Neural progenitor cell (in vitro differentiated cells): ENCODE results near the gene RGS8. TPM values are rescaled to one million over a fixed set of nuclear protein-coding genes. Genes with fewer than 3 reads are reported as not detected.

Experiments
- DNase-seq: peaks from one replicate; pipeline ENCODE4 v3.0.0-alpha.2; 2016; ENCODE audit warnings: low spot score
- H2AFZ ChIP-seq: fragments of 200-600 bp; sonication (generic); replicated peaks from 2 replicates; pipeline ENCODE4 v1.6.1; 2016; ENCODE audit warnings: antibody characterized with exemption
- H3F3A ChIP-seq: fragments of 200-600 bp; sonication (generic); 2 replicates; pipeline ENCODE4 v1.6.1; 2016; ENCODE audit warnings: antibody characterized with exemption, low read depth
- H3K27ac ChIP-seq: fragments of 200-600 bp; sonication (generic); 2 replicates; pipeline ENCODE4 v1.5.1; 2016; ENCODE audit warnings: mild to moderate bottlenecking
- H3K27me3 ChIP-seq: fragments of 200-600 bp; sonication (generic); 2 replicates; pipeline ENCODE4 v1.6.1; 2016; ENCODE audit warnings: mild to moderate bottlenecking, moderate library complexity
- H3K36me3 ChIP-seq: fragments of 200-600 bp; sonication (generic); 2 replicates; pipeline ENCODE4 v1.5.1; 2016
- H3K4me1 ChIP-seq: fragments of 200-600 bp; sonication (generic); 2 replicates; pipeline ENCODE4 v1.6.1; 2016; ENCODE audit warnings: mixed run types
- H3K4me2 ChIP-seq: fragments of 200-600 bp; sonication (generic); 2 replicates; pipeline ENCODE4 v1.6.1; 2016
- H3K4me3 ChIP-seq: fragments of 200-600 bp; sonication (generic); 2 replicates; pipeline ENCODE4 v1.5.1; 2016
- H3K79me2 ChIP-seq: fragments of 200-600 bp; sonication (generic); 2 replicates; pipeline ENCODE4 v1.6.1; 2016; ENCODE audit warnings: low read depth
- H3K9ac ChIP-seq: fragments of 200-600 bp; sonication (generic); 2 replicates; pipeline ENCODE4 v1.6.1; 2016
- H3K9me3 ChIP-seq: fragments of 200-600 bp; sonication (generic); 2 replicates; pipeline ENCODE4 v1.5.1; 2016; ENCODE audit warnings: low read depth
- H4K20me1 ChIP-seq: fragments of 200-600 bp; sonication (generic); 2 replicates; pipeline ENCODE4 v1.6.1; 2016; ENCODE audit warnings: low read depth
- H3K27ac Mint-ChIP-seq: 3 replicates; pipeline ENCODE4 v1.8.0; 2021; ENCODE audit warnings: mixed read lengths
- H3K27me3 Mint-ChIP-seq: 2 replicates; pipeline ENCODE4 v1.8.0; 2022; ENCODE audit warnings: low read depth, mild to moderate bottlenecking, inconsistent platforms, moderate library complexity, mixed read lengths; ENCODE audit not compliant: insufficient read depth
- H3K36me3 Mint-ChIP-seq: 3 replicates; pipeline ENCODE4 v1.8.0; 2021; ENCODE audit warnings: mixed read lengths
- H3K4me1 Mint-ChIP-seq: 3 replicates; pipeline ENCODE4 v1.8.0; 2021; ENCODE audit warnings: mixed read lengths
- H3K4me3 Mint-ChIP-seq: 3 replicates; pipeline ENCODE4 v1.8.0; 2021; ENCODE audit warnings: mild to moderate bottlenecking, moderate library complexity, mixed read lengths
- H3K9me3 Mint-ChIP-seq: 3 replicates; pipeline ENCODE4 v1.8.0; 2020; ENCODE audit warnings: mixed read lengths
- CTCF ChIP-seq: fragments of 200-600 bp; sonication (generic); IDR thresholded peaks from 2 replicates; pipeline ENCODE4 v1.5.1; 2017; ENCODE audit warnings: antibody characterized with exemption, mild to moderate bottlenecking
- EZH2 ChIP-seq: fragments of 200-600 bp; sonication (generic); IDR thresholded peaks from 2 replicates; pipeline ENCODE4 v1.6.1; 2017; ENCODE audit warnings: antibody characterized with exemption, mild to moderate bottlenecking, moderate library complexity
- EZH2phosphoT487 ChIP-seq: fragments of 200-600 bp; sonication (generic); IDR thresholded peaks from 2 replicates; pipeline ENCODE4 v1.6.1; 2017; ENCODE audit warnings: antibody characterized with exemption
- total RNA-seq: library from RNA; depleted of rRNA; stranded (reverse); fragments of >200 nt; gene quantifications from 2 replicates; pipeline ENCODE4 v1.2.3, GENCODE V29; 2015; ENCODE audit warnings: low replicate concordance

The RGS8 gene
- total RNA-seq, 1 donor from 2014 or later = 0.99 TPM

- no peaks in the 10 kb centered on the region for H3K27me3 ChIP-seq
- H3K4me3 Mint-ChIP-seq = no peak overlapping the region
- H3K4me1 ChIP-seq = peaks cover 44% of the 10 kb centered on the region
- no peak overlapping the region for H2AFZ ChIP-seq
- H3K27me3 Mint-ChIP-seq = peaks cover 6% of the 10 kb centered on the region
- H3K4me1 Mint-ChIP-seq = peaks cover 61% of the 10 kb centered on the region
- H3K36me3 Mint-ChIP-seq = no peaks in the 10 kb centered on the region
- no peaks in the 10 kb centered on the region for H3K9me3 ChIP-seq
- no peak overlapping the region for H3K4me3 ChIP-seq
- H3K9ac ChIP-seq = no peak overlapping the region
- peaks cover 28% of the 10 kb centered on the region for H3F3A ChIP-seq
- no peak overlapping the region for H3K4me2 ChIP-seq
- H3K79me2 ChIP-seq = no peaks in the 10 kb centered on the region
- no peak overlapping the region for H3K27ac ChIP-seq
- TF ChIP-seq EZH2 = no peak
- no peak for TF ChIP-seq EZH2phosphoT487
- TF ChIP-seq CTCF = no peak
- no peaks in the 10 kb centered on the region for H4K20me1 ChIP-seq
- DNase-seq = no peak
- no peaks in the 10 kb centered on the region for H3K9me3 Mint-ChIP-seq
- H3K36me3 ChIP-seq = no peaks in the 10 kb centered on the region
- H3K27ac Mint-ChIP-seq = no peak overlapping the region
Measured at GRCh38 chr1:182664296-182664695, 20.1 kb downstream of the RGS8 start.

GRCh38 chr1:182662956-182663355 lies 21.4 kb downstream of the RGS8 start:
- no peaks in the 10 kb centered on the region for H3K27me3 ChIP-seq
- DNase-seq = peak; percentile 50
- no peak overlapping the region for H3K9ac ChIP-seq
- Mint-ChIP-seq H3K4me3 (peak overlapping the region; percentile 66), H3K9me3 (no peaks in the 10 kb centered on the region), H3K36me3 (no peaks in the 10 kb centered on the region), H3K27ac (peak overlapping the region; percentile 96), H3K4me1 (peaks cover 56% of the 10 kb centered on the region), H3K27me3 (peaks cover 3% of the 10 kb centered on the region)
- H3K4me1 ChIP-seq = peaks cover 44% of the 10 kb centered on the region
- H3K4me2 ChIP-seq = peak overlapping the region; percentile 57
- peaks cover 28% of the 10 kb centered on the region for H3F3A ChIP-seq
- H3K27ac ChIP-seq = no peak overlapping the region
- no peaks in the 10 kb centered on the region for H4K20me1 ChIP-seq
- H3K79me2 ChIP-seq = no peaks in the 10 kb centered on the region
- H3K9me3 ChIP-seq = no peaks in the 10 kb centered on the region
- peak overlapping the region; percentile 7 for H2AFZ ChIP-seq
- H3K4me3 ChIP-seq = no peak overlapping the region
- TF ChIP-seq CTCF (no peak), EZH2phosphoT487 (no peak), EZH2 (no peak)
- no peaks in the 10 kb centered on the region for H3K36me3 ChIP-seq

GRCh38 chr1:182662121-182662890 lies 22.1 kb downstream of the RGS8 start:
- no peaks in the 10 kb centered on the region for H3K9me3 ChIP-seq
- H3K4me3 ChIP-seq = no peak overlapping the region
- H3K36me3 Mint-ChIP-seq = no peaks in the 10 kb centered on the region
- H3K27me3 Mint-ChIP-seq = peaks cover 3% of the 10 kb centered on the region
- H2AFZ ChIP-seq = peak overlapping the region; percentile 7
- peak overlapping the region; percentile 57 for H3K4me2 ChIP-seq
- H3K9me3 Mint-ChIP-seq = no peaks in the 10 kb centered on the region
- H4K20me1 ChIP-seq = no peaks in the 10 kb centered on the region
- peak overlapping the region; percentile 96 for H3K27ac Mint-ChIP-seq
- H3K79me2 ChIP-seq = no peaks in the 10 kb centered on the region
- peaks cover 42% of the 10 kb centered on the region for H3K4me1 ChIP-seq
- TF ChIP-seq EZH2 (no peak), CTCF (no peak), EZH2phosphoT487 (no peak)
- H3K4me1 Mint-ChIP-seq = peaks cover 53% of the 10 kb centered on the region
- peak; percentile 67 for DNase-seq
- H3K27me3 ChIP-seq = no peaks in the 10 kb centered on the region
- H3K4me3 Mint-ChIP-seq = peak overlapping the region; percentile 66
- H3F3A ChIP-seq = peaks cover 28% of the 10 kb centered on the region
- no peak overlapping the region for H3K9ac ChIP-seq
- no peaks in the 10 kb centered on the region for H3K36me3 ChIP-seq
- no peak overlapping the region for H3K27ac ChIP-seq
